ENCODE results near the gene RFX4.

Gene RFX4

DNA sequence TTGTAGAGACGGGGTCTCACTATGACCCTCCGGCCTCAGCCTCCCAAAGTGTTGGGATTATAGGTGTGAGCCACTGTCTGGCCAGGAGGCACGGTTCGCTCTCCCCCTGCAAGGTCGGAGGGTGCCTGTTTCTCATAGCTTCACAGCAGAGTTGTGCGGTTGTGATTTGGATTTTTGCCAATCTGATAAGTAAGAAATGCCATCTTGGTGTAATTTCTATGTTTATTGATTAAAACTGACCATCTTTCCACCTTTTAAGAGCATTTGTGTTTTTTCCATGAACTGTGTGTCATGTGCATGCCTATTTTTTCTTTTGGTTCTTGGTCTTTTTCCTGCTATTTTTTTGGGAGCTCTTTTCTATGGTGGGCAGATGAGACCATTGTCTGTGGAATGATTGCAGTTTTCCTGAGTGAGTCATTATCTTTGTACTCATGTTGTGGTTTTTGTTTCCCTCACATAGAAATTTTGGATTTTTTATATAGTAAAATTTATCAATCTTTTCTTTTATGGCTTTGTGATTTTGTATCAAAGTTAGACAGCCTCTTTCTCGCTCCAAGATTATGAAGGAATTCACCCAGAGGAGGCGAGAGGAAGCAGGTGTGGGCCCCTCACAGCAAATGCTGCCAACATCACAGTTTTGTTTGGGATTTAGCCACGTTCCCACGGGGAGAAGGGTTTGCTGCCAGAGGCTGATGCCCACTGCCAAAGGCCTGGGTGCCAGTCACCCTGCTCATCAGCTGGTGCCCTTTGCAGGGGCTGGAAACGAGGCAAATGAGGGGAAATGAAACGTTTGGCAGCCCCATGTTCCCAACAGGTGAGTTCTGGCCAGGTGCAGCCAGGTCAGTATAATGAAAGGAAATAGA is 47.2 kb downstream of the RFX4 start:
- no peaks in the 10 kb centered on the region for H3K9me3 Mint-ChIP-seq
- H3K4me3 Mint-ChIP-seq = no peak overlapping the region
- no peaks in the 10 kb centered on the region for H3K36me3 Mint-ChIP-seq
- H3K4me1 Mint-ChIP-seq = no peaks in the 10 kb centered on the region
- peaks cover 1% of the 10 kb centered on the region for H3K27me3 Mint-ChIP-seq
- no peak overlapping the region for H3K27ac Mint-ChIP-seq

DNA sequence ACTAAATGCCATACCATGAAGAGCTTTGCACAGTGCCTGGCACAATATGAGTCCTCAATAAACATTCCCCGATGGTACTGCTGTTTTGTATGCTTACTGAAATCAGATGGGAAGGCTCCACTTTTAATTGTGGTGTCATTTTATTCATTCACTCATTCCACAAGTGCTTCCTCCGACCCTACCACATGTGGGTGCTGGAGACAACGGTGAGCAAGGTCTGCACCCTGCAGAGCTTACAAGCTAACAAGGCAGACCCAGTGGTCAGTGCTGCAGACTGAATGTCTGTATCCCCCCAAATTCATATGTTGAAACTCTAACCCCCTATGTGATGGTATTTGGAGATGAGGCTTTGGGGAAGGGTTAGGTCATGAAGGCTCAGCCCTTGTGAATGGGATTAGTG is 48.3 kb downstream of the RFX4 start:
- no peaks in the 10 kb centered on the region for H3K9me3 Mint-ChIP-seq
- H3K4me1 Mint-ChIP-seq = no peaks in the 10 kb centered on the region
- no peak overlapping the region for H3K4me3 Mint-ChIP-seq
- peaks cover 1% of the 10 kb centered on the region for H3K27me3 Mint-ChIP-seq
- no peaks in the 10 kb centered on the region for H3K36me3 Mint-ChIP-seq
- H3K27ac Mint-ChIP-seq = no peak overlapping the region

DNA sequence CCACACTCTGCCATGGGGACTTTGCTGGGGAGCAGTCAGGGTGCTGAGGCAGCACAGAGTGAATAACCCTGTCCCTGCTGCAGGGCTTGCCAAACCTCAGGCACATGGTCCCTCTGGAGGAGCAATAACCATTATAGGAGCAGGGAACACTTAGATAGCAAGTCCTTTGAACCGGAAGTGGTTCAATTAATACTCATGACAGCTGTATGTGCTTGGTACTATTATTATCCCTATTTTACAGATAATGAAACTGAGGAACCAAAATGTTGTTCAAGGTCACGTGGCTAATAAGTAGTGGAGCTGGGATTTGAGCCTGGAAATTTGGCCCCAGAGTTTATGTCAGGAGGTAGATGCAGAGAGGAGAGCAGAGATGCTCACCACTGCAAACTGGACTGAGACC is 49.0 kb downstream of the RFX4 start:
- Mint-ChIP-seq H3K27ac (no peak overlapping the region), H3K36me3 (no peaks in the 10 kb centered on the region), H3K4me3 (no peak overlapping the region), H3K27me3 (peaks cover 1% of the 10 kb centered on the region), H3K9me3 (no peaks in the 10 kb centered on the region), H3K4me1 (no peaks in the 10 kb centered on the region)

DNA sequence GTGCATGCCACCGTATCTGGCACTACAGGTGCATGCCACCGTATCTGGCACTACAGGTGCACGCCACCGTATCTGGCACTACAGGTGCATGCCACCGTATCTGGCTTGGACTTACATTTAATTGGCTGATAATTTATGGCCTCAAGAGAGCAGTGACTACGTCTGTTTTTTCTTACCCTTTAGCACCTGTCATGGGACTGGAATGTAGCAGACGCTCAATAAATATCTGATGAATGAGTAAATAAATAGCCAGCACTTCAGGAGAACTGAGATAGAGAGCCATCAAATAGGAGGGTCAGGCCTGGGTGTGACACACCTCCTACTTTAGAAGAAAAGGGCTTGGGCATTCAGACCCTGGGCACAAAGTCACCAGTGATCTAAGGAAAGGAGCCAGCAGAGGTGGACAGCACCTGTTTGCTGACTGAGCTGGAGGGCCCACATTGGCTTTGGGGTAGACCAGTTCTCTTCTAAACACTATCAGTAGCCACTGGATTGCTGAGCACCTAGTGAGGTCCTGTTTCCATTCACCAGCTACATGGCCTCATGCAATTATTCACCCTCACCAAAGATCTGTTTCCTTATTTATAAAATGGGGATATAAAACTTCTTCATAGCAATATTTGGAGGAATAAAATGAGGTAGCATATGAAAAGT is 50.1 kb downstream of the RFX4 start:
- Mint-ChIP-seq H3K27me3 (peaks cover 1% of the 10 kb centered on the region), H3K4me3 (no peak overlapping the region), H3K4me1 (no peaks in the 10 kb centered on the region), H3K9me3 (no peaks in the 10 kb centered on the region), H3K27ac (no peak overlapping the region), H3K36me3 (no peaks in the 10 kb centered on the region)

DNA sequence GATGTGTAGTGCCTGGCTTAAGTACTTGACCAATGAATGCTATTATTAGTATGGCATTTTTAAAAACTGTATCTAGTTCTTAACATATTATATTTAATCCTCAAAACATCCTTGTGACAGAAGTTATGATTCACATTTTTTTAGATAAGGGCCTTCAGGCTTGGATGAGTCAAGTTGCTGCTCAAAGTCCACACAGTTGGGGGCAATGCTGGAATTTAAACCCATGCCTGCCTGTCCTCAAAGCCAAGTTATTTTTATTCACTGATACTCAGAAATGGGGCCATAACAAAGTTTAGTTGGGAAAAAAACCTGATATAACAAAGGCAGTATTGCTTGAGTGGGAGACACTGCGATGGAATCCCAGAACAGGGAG is 50.6 kb downstream of the RFX4 start:
- Mint-ChIP-seq H3K36me3 (no peaks in the 10 kb centered on the region), H3K4me3 (no peak overlapping the region), H3K9me3 (no peaks in the 10 kb centered on the region), H3K4me1 (no peaks in the 10 kb centered on the region), H3K27ac (no peak overlapping the region), H3K27me3 (peaks cover 1% of the 10 kb centered on the region)

DNA sequence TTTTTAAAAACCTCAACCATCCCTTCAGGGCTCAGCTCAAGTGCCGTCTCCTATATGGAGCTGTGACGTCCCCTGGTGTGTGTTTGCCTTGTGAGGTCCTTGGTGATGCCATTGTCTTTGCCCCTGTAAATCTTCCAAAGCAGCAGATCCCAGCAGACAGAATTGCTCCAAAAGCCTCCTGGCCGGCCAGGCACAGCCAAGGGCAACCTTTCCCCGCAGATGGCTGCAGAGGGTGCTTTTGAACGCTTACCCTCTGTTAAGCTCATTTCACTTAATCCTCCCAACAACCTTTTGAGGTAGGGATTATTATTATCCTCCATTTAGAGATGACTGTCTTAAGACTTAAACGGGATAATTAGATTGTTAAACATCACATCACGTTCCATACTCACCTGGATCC is 51.4 kb downstream of the RFX4 start:
- H3K27ac Mint-ChIP-seq = no peak overlapping the region
- H3K4me3 Mint-ChIP-seq = no peak overlapping the region
- H3K9me3 Mint-ChIP-seq = no peaks in the 10 kb centered on the region
- peaks cover 1% of the 10 kb centered on the region for H3K27me3 Mint-ChIP-seq
- H3K36me3 Mint-ChIP-seq = no peaks in the 10 kb centered on the region
- H3K4me1 Mint-ChIP-seq = no peaks in the 10 kb centered on the region

DNA sequence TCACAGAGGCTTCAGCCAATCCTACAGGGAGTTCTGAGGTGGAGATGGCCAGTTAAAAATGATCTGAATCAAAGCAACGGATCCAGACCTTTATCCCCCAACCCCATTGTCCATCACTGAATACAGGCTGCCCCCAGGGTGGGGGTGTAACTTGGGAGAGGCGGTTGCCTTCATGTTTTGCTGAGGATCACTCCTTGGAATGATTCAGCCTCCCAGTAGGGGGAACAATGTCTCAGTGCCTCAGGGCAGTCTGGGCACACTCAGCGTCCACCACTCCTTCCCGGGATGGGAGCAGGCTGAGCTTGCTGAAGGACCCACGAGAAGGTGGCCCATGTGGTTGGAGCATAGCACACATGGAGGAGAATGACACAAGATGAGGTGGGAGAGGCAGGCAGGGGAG is 60.2 kb downstream of the RFX4 start:
- Mint-ChIP-seq H3K4me3 (no peak overlapping the region), H3K27me3 (peaks cover 1% of the 10 kb centered on the region), H3K4me1 (no peaks in the 10 kb centered on the region), H3K27ac (no peak overlapping the region), H3K9me3 (no peaks in the 10 kb centered on the region), H3K36me3 (no peaks in the 10 kb centered on the region)

DNA sequence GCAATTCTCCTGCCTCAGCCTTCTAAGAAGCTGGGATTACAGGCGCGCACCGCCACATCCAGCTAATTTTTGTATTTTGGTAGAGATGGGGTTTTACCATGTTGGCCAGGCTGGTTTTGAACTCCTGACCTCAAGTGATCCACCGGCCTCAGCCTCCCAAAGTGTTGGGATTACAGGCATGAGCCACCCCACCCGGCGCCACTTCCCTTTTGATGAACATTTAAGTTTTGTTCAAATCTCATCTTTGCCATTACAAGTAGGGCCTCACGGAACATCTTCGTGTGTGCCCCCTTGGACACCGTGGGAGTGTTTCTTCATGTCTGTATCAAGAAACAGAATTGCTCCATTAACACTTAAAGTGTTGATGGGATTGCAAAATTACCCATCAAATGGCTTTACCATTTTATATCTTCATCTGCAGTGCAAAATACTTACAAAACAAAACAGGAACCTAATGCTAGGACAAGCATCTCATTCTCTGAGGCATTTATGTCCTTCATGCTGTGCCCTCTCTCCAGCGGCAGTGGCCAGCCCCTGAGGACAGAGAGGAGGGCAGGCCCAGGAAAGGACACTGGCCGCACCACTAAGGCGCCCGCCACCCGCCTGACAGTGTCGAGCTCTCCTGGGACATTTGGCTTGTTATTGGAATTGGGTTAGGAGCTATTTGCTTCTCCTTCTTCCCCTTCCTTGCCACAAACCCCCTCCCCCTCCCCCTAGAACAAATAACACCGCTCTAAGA is 61.7 kb downstream of the RFX4 start:
- Mint-ChIP-seq H3K27me3 (peaks cover 3% of the 10 kb centered on the region), H3K4me1 (no peaks in the 10 kb centered on the region), H3K36me3 (no peaks in the 10 kb centered on the region), H3K4me3 (no peak overlapping the region), H3K9me3 (no peaks in the 10 kb centered on the region), H3K27ac (no peak overlapping the region)

DNA sequence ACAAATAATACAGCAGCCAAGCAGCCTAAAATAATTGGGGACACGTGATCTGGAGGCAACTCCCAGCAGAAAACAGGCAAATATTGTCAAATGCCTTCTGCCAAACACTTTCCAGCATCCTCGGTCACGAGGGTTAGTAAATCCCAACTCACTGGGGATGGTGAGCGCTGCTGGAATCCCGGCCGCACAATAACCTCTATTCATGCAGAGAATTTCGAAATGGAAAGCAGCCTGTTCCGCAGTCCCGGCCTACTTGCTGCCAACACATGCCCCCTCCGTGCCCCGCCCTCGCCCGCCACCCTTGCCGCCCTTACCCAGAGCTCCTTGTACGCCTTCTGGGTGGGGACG is 62.2 kb downstream of the RFX4 start:
- H3K4me1 Mint-ChIP-seq = no peaks in the 10 kb centered on the region
- no peaks in the 10 kb centered on the region for H3K36me3 Mint-ChIP-seq

DNA sequence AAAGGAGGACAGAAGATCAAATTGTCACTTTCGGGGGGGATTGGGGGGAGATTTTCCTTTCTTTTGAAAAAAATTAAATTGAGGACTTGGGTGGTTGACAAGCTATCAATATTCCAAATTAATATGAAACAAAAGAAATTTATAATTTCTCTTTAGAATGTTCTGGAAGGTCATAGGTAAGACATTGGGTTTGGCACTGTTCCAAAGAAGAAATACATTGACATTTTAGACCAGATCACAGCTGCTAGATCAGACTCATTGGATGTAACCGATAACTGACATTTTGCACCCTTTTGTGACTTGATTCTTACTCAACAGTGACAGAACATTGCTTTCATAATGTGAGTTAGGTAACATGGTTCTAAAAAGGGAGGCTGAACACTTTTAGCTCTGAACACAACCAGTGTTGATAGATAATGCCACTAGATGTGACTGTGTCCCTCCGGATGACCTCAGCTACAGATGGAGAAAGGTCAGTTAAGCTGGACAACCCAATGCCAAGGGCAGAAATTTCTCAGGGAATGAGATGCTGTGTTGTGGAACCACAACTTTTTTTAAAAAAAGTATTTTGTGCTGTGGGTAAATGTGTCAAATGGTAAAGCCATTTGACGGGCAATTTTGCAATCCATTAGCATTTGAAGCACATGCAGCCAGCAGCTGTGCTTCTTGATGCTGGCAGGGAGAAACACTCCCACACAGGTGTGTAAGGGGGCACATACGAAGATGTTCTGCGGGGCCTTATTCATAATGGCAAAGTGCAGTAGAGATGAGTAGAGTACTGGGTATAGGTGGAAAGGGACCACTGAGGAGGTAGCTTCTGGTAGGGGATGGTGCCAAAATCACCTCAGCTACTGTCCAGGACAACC is 62.9 kb downstream of the RFX4 start:
- no peak overlapping the region for H3K27ac Mint-ChIP-seq
- H3K4me1 Mint-ChIP-seq = no peaks in the 10 kb centered on the region

More for the DNA sequence above, 62.2 kb downstream of the RFX4 start:
- H3K27ac Mint-ChIP-seq = no peak overlapping the region
- no peak overlapping the region for H3K4me3 Mint-ChIP-seq
- peaks cover 3% of the 10 kb centered on the region for H3K27me3 Mint-ChIP-seq
- no peaks in the 10 kb centered on the region for H3K9me3 Mint-ChIP-seq

DNA sequence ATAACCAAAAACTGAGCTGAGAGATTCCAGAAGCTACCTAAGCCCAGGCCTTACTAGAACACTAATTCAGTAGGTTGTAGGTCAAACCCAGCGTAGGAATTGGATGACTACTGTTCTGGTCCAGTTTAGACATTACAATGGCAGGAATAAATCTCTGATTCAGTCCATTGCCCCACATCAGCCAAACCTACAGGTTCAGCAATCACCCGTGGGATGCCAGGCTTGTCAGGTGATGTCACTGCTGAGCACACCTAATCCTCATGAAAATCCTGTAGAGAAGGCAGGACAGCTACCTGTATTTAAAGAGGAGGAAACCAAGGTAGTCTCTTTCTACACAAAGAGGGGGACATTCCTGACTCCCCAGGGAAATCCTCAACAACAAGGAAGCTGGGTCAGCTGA is 63.7 kb downstream of the RFX4 start:
- Mint-ChIP-seq H3K27ac (no peak overlapping the region), H3K4me3 (no peak overlapping the region), H3K27me3 (peaks cover 3% of the 10 kb centered on the region), H3K4me1 (no peaks in the 10 kb centered on the region), H3K9me3 (no peaks in the 10 kb centered on the region), H3K36me3 (no peaks in the 10 kb centered on the region)

More for the DNA sequence above, 62.9 kb downstream of the RFX4 start:
- Mint-ChIP-seq H3K27me3 (peaks cover 3% of the 10 kb centered on the region), H3K36me3 (no peaks in the 10 kb centered on the region), H3K4me3 (no peak overlapping the region), H3K9me3 (no peaks in the 10 kb centered on the region)

DNA sequence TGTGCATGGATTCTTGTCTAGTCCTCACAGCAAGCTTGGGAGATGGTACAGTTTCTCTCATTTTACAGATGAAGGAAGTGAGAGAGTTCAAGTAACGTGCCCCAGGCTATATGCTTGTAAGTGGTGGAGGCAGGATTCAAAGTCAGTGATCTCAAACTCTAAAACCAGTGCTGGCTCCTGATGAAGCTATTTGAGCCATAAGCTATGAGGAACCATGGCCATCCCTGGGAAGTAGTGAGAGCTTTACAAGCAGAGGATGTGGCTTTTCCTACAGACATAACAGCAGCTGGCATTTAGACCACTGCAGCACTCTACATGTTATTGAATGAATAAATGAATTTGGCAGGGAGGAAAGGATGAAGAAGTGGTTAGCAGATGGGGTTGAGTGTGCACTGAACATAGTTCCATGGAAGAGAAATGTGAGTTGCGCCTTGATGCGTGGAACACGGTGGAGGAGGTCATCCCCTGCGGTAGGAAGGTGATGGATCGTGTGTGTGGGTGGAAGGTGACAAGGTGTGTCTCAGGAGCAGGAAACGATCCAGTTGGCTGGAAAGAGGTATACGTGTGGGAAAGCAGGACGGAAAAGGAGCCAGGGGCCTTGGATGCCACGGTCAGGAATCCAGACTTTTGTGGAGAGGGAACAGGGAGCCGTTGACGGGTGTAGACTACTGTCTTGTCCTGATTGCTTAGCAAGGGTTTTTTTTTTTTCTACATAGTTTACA is 65.2 kb downstream of the RFX4 start:
- Mint-ChIP-seq H3K36me3 (no peaks in the 10 kb centered on the region), H3K27ac (no peak overlapping the region), H3K27me3 (peaks cover 3% of the 10 kb centered on the region), H3K4me3 (no peak overlapping the region), H3K9me3 (no peaks in the 10 kb centered on the region), H3K4me1 (no peaks in the 10 kb centered on the region)

DNA sequence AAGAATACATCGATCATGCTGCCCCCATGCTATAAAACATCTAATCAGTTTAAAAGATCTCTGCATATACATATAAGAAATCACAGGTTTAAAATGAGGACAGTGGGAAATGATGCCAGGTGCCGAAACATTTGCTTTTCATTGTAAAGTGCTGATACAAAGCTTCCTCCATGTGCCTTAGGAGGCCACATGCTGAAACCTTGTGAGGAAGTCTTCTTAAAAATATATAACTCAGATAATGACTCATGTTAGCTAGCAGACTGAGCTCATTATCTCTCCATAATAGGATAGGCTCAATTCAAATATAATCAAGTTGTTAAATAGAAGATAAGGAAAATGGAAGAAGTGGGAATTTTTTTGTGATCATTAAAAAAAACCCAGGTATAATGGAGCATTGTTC is 65.9 kb downstream of the RFX4 start:
- Mint-ChIP-seq H3K27ac (no peak overlapping the region), H3K36me3 (no peaks in the 10 kb centered on the region), H3K4me3 (no peak overlapping the region), H3K4me1 (no peaks in the 10 kb centered on the region), H3K9me3 (no peaks in the 10 kb centered on the region), H3K27me3 (peaks cover 3% of the 10 kb centered on the region)

DNA sequence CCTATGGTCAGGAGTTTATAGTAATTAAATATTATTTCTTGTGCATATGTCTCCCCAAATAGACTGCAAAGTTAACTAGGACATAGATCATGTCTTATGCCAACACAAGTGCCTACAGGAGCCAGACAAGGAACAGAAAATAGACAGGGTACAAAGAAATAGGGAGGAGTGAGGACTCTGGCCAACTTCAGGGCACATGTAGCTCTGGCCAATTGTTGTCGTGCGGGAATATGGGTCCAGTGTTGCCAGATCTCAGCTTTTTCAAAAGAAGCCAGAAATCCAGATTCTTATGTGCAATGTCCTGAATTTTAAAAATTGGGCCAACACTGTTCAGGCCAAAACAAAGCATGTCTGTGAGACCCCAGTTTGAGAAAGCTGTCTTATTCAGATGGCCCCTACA is 68.7 kb downstream of the RFX4 start:
- no peaks in the 10 kb centered on the region for H3K9me3 Mint-ChIP-seq
- no peaks in the 10 kb centered on the region for H3K36me3 Mint-ChIP-seq
- H3K27ac Mint-ChIP-seq = no peak overlapping the region
- no peaks in the 10 kb centered on the region for H3K4me1 Mint-ChIP-seq
- no peak overlapping the region for H3K4me3 Mint-ChIP-seq
- H3K27me3 Mint-ChIP-seq = peaks cover 3% of the 10 kb centered on the region

DNA sequence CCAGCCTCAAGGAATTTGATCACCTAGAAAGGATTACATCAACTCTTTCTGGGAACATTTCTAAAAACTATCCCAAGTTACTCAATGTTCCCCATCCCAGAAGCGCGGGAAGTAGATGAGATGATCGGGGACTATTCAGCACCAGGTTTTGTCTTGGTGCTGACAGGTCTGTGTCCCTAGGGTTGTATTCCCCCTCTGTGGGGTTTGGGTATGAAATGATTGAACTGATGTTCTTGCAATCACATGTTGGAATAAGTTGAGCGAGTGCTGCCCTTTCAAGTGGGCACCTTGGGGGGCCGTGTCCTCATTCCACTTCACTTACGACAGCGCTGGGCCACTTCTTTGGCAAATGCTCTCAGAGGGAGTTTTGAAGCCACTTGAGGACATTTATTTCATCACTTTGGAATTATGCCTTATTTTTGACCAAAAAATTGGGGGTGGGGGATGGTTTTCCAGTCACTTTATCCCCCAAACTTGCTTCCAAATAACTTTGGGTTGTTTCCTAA is 69.8 kb downstream of the RFX4 start:
- Mint-ChIP-seq H3K27ac (no peak overlapping the region), H3K4me3 (no peak overlapping the region), H3K9me3 (no peaks in the 10 kb centered on the region), H3K4me1 (no peaks in the 10 kb centered on the region), H3K27me3 (peaks cover 3% of the 10 kb centered on the region), H3K36me3 (no peaks in the 10 kb centered on the region)

All from activated naive CD4-positive, alpha-beta T cell treated with anti-CD3 and anti-CD28 coated beads, Interleukin-2, amount 50 U/mL, for 24 hours (primary cell).